DND-41 (cell line): ENCODE results near the gene IDH3A.

Experiments
- ATAC-seq: fragments of 200-7000 bp; cut with Tn5 transposase; 3 replicates; pipeline ENCODE4 v1.9.1; 2021; ENCODE audit warnings: low read depth; ENCODE audit not compliant: insufficient read depth
- DNase-seq: peaks from one replicate; pipeline ENCODE4 v3.0.0-alpha.2; 2020
- H2AFZ ChIP-seq: 2 replicates; pipeline ENCODE4 v1.6.0; 2012; ENCODE audit warnings: low read depth, low read length
- H3K27ac ChIP-seq: 2 replicates; pipeline ENCODE4 v1.5.1; 2012; ENCODE audit warnings: low read length, inconsistent platforms
- H3K27me3 ChIP-seq: fragments of 200-600 bp; sonication (generic); 2 replicates; pipeline ENCODE4 v1.6.0; 2012; ENCODE audit warnings: low read length, mild to moderate bottlenecking, inconsistent platforms; ENCODE audit not compliant: insufficient read depth, poor library complexity
- H3K36me3 ChIP-seq: 2 replicates; pipeline ENCODE4 v1.5.1; 2012; ENCODE audit warnings: low read length, inconsistent platforms; ENCODE audit not compliant: insufficient read depth
- H3K4me1 ChIP-seq: 2 replicates; pipeline ENCODE4 v1.5.1; 2012; ENCODE audit warnings: mild to moderate bottlenecking, low read length; ENCODE audit not compliant: insufficient read depth
- H3K4me2 ChIP-seq: 2 replicates; pipeline ENCODE4 v1.6.0; 2012; ENCODE audit warnings: mild to moderate bottlenecking, moderate library complexity, low read length, inconsistent platforms; ENCODE audit not compliant: insufficient read depth
- H3K4me3 ChIP-seq, 2 experiments: fragments of 200-600 bp in 1 of 2; shearing (Covaris generic) in 1 of 2; 2 replicates each; pipeline ENCODE4 v1.5.1; 2012 to 2016; ENCODE audit warnings: inconsistent platforms in 2 of 2, low read length in 2 of 2, mild to moderate bottlenecking in 2 of 2, low read depth in 1 of 2, moderate library complexity in 1 of 2
- H3K79me2 ChIP-seq: 2 replicates; pipeline ENCODE4 v1.6.0; 2012; ENCODE audit warnings: low read length, inconsistent platforms; ENCODE audit not compliant: insufficient read depth
- H3K9ac ChIP-seq: 2 replicates; pipeline ENCODE4 v1.6.0; 2012; ENCODE audit warnings: low read depth, mild to moderate bottlenecking, inconsistent platforms, low read length, moderate library complexity
- H3K9me3 ChIP-seq: 2 replicates; pipeline ENCODE4 v1.5.1; 2012; ENCODE audit warnings: low read length, moderate library complexity, mild to moderate bottlenecking, inconsistent platforms; ENCODE audit not compliant: insufficient read depth, severe bottlenecking
- H4K20me1 ChIP-seq: 2 replicates; pipeline ENCODE4 v1.6.0; 2012; ENCODE audit warnings: low read length; ENCODE audit not compliant: insufficient read depth
- EZH2 ChIP-seq: IDR thresholded peaks from 3 replicates; pipeline ENCODE4 v1.6.1; 2012; ENCODE audit warnings: borderline replicate concordance, low read depth, mild to moderate bottlenecking, moderate library complexity, low read length, inconsistent platforms; ENCODE audit not compliant: severe bottlenecking
- TF ChIP-seq, protein P1 (sequence below): IDR thresholded peaks from 2 replicates; pipeline ENCODE4 v1.5.1; 2012; ENCODE audit warnings: borderline replicate concordance, low read length, moderate library complexity, mild to moderate bottlenecking; ENCODE audit not compliant: poor library complexity, severe bottlenecking; ENCODE audit errors: extremely low read depth

The IDH3A gene

DNA sequence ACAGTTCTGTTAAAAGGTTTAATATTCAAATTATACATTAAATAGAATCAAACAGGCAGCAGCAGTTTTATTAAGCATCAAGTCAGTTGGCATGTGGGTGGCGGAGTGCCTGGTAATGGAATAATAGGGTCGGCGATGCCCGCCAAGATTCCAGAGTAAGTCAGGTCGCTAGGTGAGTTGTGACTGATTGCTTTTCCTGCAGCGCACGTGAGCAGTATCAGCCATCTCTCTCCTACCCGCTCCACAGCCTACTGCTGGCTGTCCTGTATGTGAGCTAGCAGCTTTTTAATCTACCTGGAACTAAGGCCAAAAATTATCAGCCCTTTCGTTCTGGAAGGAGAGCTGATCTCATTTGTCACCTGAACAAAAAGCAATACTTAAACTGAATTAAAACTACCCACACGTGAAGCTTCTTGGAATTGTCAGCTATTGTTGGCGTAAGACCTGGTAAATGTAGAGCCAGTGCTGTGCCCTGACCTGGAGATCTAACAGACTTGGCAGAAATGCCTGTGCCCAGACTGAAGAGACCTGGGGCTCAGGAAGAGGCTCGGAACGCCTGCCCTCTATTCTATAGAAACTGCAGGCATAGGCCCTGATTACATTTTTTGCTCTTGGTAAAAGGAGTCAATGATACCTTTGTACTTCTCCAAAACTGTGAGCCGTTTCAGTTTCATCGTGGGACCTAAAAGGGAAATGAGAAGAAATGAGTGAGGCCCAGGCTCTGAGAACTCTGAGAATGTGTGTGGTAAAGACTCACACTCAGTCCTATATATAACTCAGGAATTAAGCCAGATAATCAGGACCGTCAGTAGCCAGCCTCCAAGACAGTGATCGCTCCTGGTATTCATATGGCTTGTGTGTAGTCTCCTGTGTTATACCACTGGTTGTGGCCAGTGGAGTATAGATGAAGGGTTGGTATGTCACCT is 21.9 kb downstream of the IDH3A start:
- ATAC-seq = no peak

DNA sequence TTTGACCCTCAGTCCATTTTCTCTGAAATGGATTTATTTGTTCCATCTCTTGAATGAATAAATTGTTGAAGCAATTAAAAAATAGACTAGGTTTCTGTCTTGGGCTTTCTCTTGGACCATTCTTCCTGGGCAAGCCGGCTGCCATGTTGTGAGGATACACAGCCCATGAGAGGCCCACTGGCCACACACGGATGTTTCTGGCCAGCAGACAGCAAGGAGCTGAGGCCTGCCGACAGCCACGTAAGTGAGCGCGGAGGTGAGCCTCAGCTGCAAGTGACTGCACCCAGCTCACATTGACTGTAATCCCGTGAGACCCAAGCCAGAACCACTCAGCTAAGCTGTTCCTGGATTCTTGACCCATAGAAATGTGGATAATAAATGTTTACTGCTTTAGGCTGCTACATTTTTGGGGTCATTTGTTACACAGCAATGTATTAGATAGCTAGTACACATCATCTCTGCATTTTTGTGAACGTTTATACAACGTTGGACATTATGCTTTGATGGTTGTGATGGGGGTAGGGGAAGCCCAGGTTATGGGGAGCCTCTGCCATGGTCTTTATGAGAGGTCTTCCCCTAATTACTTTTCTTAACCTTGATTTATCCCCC is 22.8 kb downstream of the IDH3A start:
- Histone ChIP-seq H2AFZ (no peak overlapping the region), H3K27ac (peak overlapping the region; percentile 93), H3K79me2 (peaks cover 3% of the 10 kb centered on the region; the same call in 1 of the 2 replicates), H3K4me1 (peaks cover 64% of the 10 kb centered on the region), H3K4me3 (no peak overlapping the region), H3K4me2 (no peak overlapping the region), H3K9me3 (no peaks in the 10 kb centered on the region), H3K9ac (no peak overlapping the region), H3K36me3 (peaks cover 52% of the 10 kb centered on the region), H3K27me3 (no peaks in the 10 kb centered on the region), H4K20me1 (no peaks in the 10 kb centered on the region)
- DNase-seq (no peak), ATAC-seq (no peak)
- no peak for TF ChIP-seq EZH2
- TF ChIP-seq, protein P1, sequence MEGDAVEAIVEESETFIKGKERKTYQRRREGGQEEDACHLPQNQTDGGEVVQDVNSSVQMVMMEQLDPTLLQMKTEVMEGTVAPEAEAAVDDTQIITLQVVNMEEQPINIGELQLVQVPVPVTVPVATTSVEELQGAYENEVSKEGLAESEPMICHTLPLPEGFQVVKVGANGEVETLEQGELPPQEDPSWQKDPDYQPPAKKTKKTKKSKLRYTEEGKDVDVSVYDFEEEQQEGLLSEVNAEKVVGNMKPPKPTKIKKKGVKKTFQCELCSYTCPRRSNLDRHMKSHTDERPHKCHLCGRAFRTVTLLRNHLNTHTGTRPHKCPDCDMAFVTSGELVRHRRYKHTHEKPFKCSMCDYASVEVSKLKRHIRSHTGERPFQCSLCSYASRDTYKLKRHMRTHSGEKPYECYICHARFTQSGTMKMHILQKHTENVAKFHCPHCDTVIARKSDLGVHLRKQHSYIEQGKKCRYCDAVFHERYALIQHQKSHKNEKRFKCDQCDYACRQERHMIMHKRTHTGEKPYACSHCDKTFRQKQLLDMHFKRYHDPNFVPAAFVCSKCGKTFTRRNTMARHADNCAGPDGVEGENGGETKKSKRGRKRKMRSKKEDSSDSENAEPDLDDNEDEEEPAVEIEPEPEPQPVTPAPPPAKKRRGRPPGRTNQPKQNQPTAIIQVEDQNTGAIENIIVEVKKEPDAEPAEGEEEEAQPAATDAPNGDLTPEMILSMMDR = no peak

More for the DNA sequence above, 21.9 kb downstream of the IDH3A start:
- peak overlapping the region; percentile 29; the same call in 1 of the 2 replicates for H3K27ac ChIP-seq
- H3K79me2 ChIP-seq = peaks cover 3% of the 10 kb centered on the region; the same call in 1 of the 2 replicates
- no peak overlapping the region for H2AFZ ChIP-seq
- H3K27me3 ChIP-seq = no peaks in the 10 kb centered on the region
- peaks cover 59% of the 10 kb centered on the region for H3K36me3 ChIP-seq
- H3K4me3 ChIP-seq = no peak overlapping the region
- TF ChIP-seq EZH2 = no peak
- TF ChIP-seq, protein P1 = no peak
- no peak overlapping the region for H3K4me2 ChIP-seq
- H3K9ac ChIP-seq = no peak overlapping the region
- no peaks in the 10 kb centered on the region for H4K20me1 ChIP-seq
- H3K9me3 ChIP-seq = no peaks in the 10 kb centered on the region
- DNase-seq = no peak
- H3K4me1 ChIP-seq = peaks cover 70% of the 10 kb centered on the region

GRCh38 chr15:78174401-78174800 is 25.2 kb downstream of the IDH3A start:
- no peak overlapping the region for H2AFZ ChIP-seq
- H3K4me2 ChIP-seq = peak overlapping the region; percentile 51

More at GRCh38 chr15:78174401-78174800, 25.2 kb downstream of the IDH3A start:
- peak; percentile 88 for ATAC-seq
- Histone ChIP-seq H3K27ac (peak overlapping the region; percentile 94), H3K4me3 (peak overlapping the region in 1 of 2 experiments; percentile 10; a peak in 1 of 4 replicates), H3K27me3 (no peaks in the 10 kb centered on the region), H3K9me3 (no peaks in the 10 kb centered on the region), H4K20me1 (no peaks in the 10 kb centered on the region), H3K4me1 (peaks cover 46% of the 10 kb centered on the region), H3K79me2 (no peaks in the 10 kb centered on the region), H3K36me3 (peaks cover 34% of the 10 kb centered on the region), H3K9ac (peak overlapping the region; percentile 45)
- peak; percentile 95 for DNase-seq
- TF ChIP-seq, protein P1 = no peak
- TF ChIP-seq EZH2 = no peak
